Transverse colon (tissue), 4 donors: ENCODE results near the gene DOK7. TPM values are rescaled to one million over a fixed set of nuclear protein-coding genes. Genes with fewer than 3 reads are reported as not detected.

Source experiments
- DNase-seq: peaks from one replicate; pipeline ENCODE4 v3.0.0-alpha.2; 2019
- H3K27ac ChIP-seq, 4 donors: fragments of 200-600 bp; sonication (generic); 2 replicates each; pipeline ENCODE4 v1.5.1; 2016 to 2018; ENCODE audit warnings: inconsistent platforms in 4 of 4
- H3K27me3 ChIP-seq: fragments of 200-600 bp; sonication (generic); 2 replicates; pipeline ENCODE4 v1.5.1; 2017; ENCODE audit warnings: inconsistent platforms
- H3K36me3 ChIP-seq, 4 donors: fragments of 200-600 bp; sonication (generic); 2 replicates each; pipeline ENCODE4 v1.5.1; 2017 to 2019; ENCODE audit warnings: inconsistent platforms in 4 of 4
- H3K4me1 ChIP-seq, 4 donors: fragments of 200-600 bp; sonication (generic); 2 replicates each; pipeline ENCODE4 v1.5.1; 2017 to 2020; ENCODE audit warnings: inconsistent platforms in 4 of 4
- H3K4me3 ChIP-seq, 4 donors: fragments of 200-600 bp; sonication (generic); 1 replicate in 1 of 4; 2 replicates in 3 of 4; pipeline versions ENCODE4 v1.5.1 to v1.6.1; 2017 to 2019; ENCODE audit warnings: inconsistent platforms in 4 of 4
- H3K9me3 ChIP-seq, 2 donors: fragments of 200-600 bp; sonication (generic); 2 replicates each; pipeline ENCODE4 v1.5.1; 2017 to 2019; ENCODE audit warnings: inconsistent platforms in 2 of 2
- CTCF ChIP-seq, 5 experiments: fragments of 200-600 bp in 3 of 5; fragments of 450-650 bp in 2 of 5; sonication (generic) in 3 of 5; IDR thresholded peaks; 1 replicate in 2 of 5; 2 replicates in 3 of 5; pipeline ENCODE4 v1.5.1; 2016 to 2017; ENCODE audit warnings: antibody characterized with exemption in 5 of 5, inconsistent platforms in 3 of 5, mild to moderate bottlenecking in 2 of 5, moderate library complexity in 1 of 5
- EP300 ChIP-seq: sonication (generic); formaldehyde crosslinking; IDR thresholded peaks from one replicate; pipeline ENCODE4 v1.6.1; 2017; ENCODE audit warnings: antibody characterized with exemption, low read depth
- POLR2A ChIP-seq: fragments of 450-650 bp; IDR thresholded peaks from one replicate; pipeline ENCODE4 v1.6.1; 2016; ENCODE audit warnings: antibody characterized with exemption, mild to moderate bottlenecking, moderate library complexity
- POLR2AphosphoS5 ChIP-seq, 3 donors: sonication (generic); formaldehyde crosslinking; IDR thresholded peaks; one replicate each; pipeline ENCODE4 v1.6.1; 2016; ENCODE audit warnings: antibody characterized with exemption in 3 of 3
- WGBS, 2 donors: methylation state at CpG; one replicate each; pipeline ENCODE4 v1.1.5; 2018; ENCODE audit warnings: low coverage in 1 of 2; 5-methylcytosine and 5-hydroxymethylcytosine counted together
- in situ Hi-C, 4 donors: fragments of 200-750 bp; cut with MboI; loops; one replicate each; pipeline versions ENCODE4 v1.15.0 to v1.15.1; 2017; ENCODE audit warnings: low sequenced_read_pairs in 3 of 4, low pct_ligation_motif_present in 1 of 4, low pct_unique_long_range_greater_than_20kb in 1 of 4
- intact Hi-C: fragments of 100-400 bp; cut with DNase I; formaldehyde crosslinking; loops from one replicate; pipeline ENCODE4 v1.15.1; 2023; ENCODE audit warnings: low total_unique reads
- total RNA-seq, 4 donors: library from RNA; depleted of rRNA; stranded (reverse); fragments of >200 nt; gene quantifications; one replicate each; pipeline ENCODE4 v1.1.0, GENCODE V29; 2016

DOK7 gene
- total RNA-seq, 4 donors from 2014 or later = 0.27 to 0.95 TPM; not detected in 2

GRCh38 chr4:3440979-3441500 is 22.1 kb upstream of the DOK7 start:
- no peaks in the 10 kb centered on the region for H3K36me3 ChIP-seq
- H3K27ac ChIP-seq = no peak overlapping the region
- no peaks in the 10 kb centered on the region for H3K27me3 ChIP-seq
- intact Hi-C loops (loop anchor here (5.0 kb wide), 1 partner anchor 334 kb away; no protein-coding TSS in a partner anchor), in situ Hi-C loops (loop anchor here in 2 of 4 donors (5.0 to 25.0 kb wide), 2 partner anchors 94 to 229 kb away; no protein-coding TSS in a partner anchor)
- no peaks in the 10 kb centered on the region for H3K9me3 ChIP-seq
- TF ChIP-seq POLR2A (no peak), CTCF (IDR thresholded peaks at IDR 0.05) (no peak), EP300 (no peak), POLR2AphosphoS5 (IDR thresholded peaks at IDR 0.05) (no peak)
- no peak overlapping the region for H3K4me3 ChIP-seq
- DNase-seq = no peak
- 41% methylated on average over 11 of the region's 15 CpGs; no CpG with 5 or more reads in 1 of the 2 donors for WGBS, 2 donors
- H3K4me1 ChIP-seq = peaks cover 0 to 4% (median 1%) of the 10 kb centered on the region in 4 donors

- Histone ChIP-seq H3K27me3 (no peaks in the 10 kb centered on the region), H3K4me1 (peaks cover 0 to under 1% (median 0%) of the 10 kb centered on the region in 4 donors), H3K27ac (no peak within 1 kb of the TSS), H3K36me3 (no peaks in the 10 kb centered on the region), H3K4me3 (no peak within 1 kb of the TSS), H3K9me3 (no peaks in the 10 kb centered on the region)
- WGBS, 2 donors = 79% methylated on average over 26 of the region's 27 CpGs; no CpG with 5 or more reads in 1 of the 2 donors
- in situ Hi-C loops = loop anchor here in 2 of 4 donors (5.0 to 25.0 kb wide), 2 partner anchors 94 to 229 kb away; no protein-coding TSS in a partner anchor
- intact Hi-C loops = loop anchor here (5.0 kb wide), 1 partner anchor 334 kb away; no protein-coding TSS in a partner anchor
- no peak for DNase-seq
- TF ChIP-seq POLR2AphosphoS5 (IDR thresholded peaks at IDR 0.05) = no peak
- no peak for TF ChIP-seq POLR2A
Measured at GRCh38 chr4:3441501-3442459, 21.3 kb upstream of the DOK7 start, which contains the start of gene HGFAC. TSS of gene HGFAC (plus strand) at chr4:3441968. CDS start at chr4:3442002, 34 bp downstream.

- TF ChIP-seq CTCF (IDR thresholded peaks at IDR 0.05) (no peak), POLR2AphosphoS5 (IDR thresholded peaks at IDR 0.05) (no peak), EP300 (no peak), POLR2A (no peak)
- Histone ChIP-seq H3K4me1 (no peaks in the 10 kb centered on the region), H3K27ac (no peak overlapping the region), H3K4me3 (no peak overlapping the region), H3K9me3 (no peaks in the 10 kb centered on the region), H3K36me3 (no peaks in the 10 kb centered on the region), H3K27me3 (no peaks in the 10 kb centered on the region)
- 69% methylated on average over 10 of the region's 14 CpGs; no CpG with 5 or more reads in 1 of the 2 donors for WGBS, 2 donors
- in situ Hi-C loops = loop anchor here in 2 of 4 donors (5.0 to 25.0 kb wide), 2 partner anchors 95 to 230 kb away; no protein-coding TSS in a partner anchor
- intact Hi-C loops = loop anchor here (5.0 kb wide), 1 partner anchor 335 kb away; no protein-coding TSS in a partner anchor
- DNase-seq = no peak
Measured at GRCh38 chr4:3442460-3442958, 20.6 kb upstream of the DOK7 start.

- 33% methylated on average over 14 of the region's 36 CpGs; no CpG with 5 or more reads in 1 of the 2 donors for WGBS, 2 donors
- intact Hi-C loops (loop anchor here (5.0 kb wide), 1 partner anchor 336 kb away; no protein-coding TSS in a partner anchor), in situ Hi-C loops (loop anchor here in 2 of 4 donors (5.0 to 25.0 kb wide), 2 partner anchors 96 to 231 kb away; no protein-coding TSS in a partner anchor)
- H3K4me3 ChIP-seq = no peak overlapping the region
- H3K27me3 ChIP-seq = no peaks in the 10 kb centered on the region
- H3K9me3 ChIP-seq = no peaks in the 10 kb centered on the region
- DNase-seq = peak; percentile 47
- H3K36me3 ChIP-seq = no peaks in the 10 kb centered on the region
- no peak overlapping the region for H3K27ac ChIP-seq
- no peaks in the 10 kb centered on the region for H3K4me1 ChIP-seq
- no peak for TF ChIP-seq POLR2AphosphoS5 (IDR thresholded peaks at IDR 0.05)
- peak; percentile 93 to 99 (median 98) for TF ChIP-seq CTCF (IDR thresholded peaks at IDR 0.05)
Measured at GRCh38 chr4:3442959-3443749, 20.0 kb upstream of the DOK7 start.
